Mesenchymal stem cell (in vitro differentiated cells and primary cell): ENCODE results near the gene FAM117A.

Experiments
- DNase-seq: peaks from one replicate; pipeline ENCODE4 v3.0.0-alpha.2; 2013
- H2AFZ ChIP-seq: one replicate; pipeline ENCODE4 v1.6.1; 2013; ENCODE audit warnings: low read depth, mild to moderate bottlenecking, control low read depth, inconsistent platforms, low read length, moderate library complexity
- H2AK5ac ChIP-seq: 2 replicates; pipeline ENCODE4 v1.6.1; 2013; ENCODE audit warnings: low read length, moderate library complexity, mild to moderate bottlenecking, inconsistent platforms; ENCODE audit not compliant: severe bottlenecking
- H2BK120ac ChIP-seq: one replicate; pipeline ENCODE4 v1.6.1; 2013; ENCODE audit warnings: low read depth, mild to moderate bottlenecking, inconsistent platforms, low read length, moderate library complexity
- H2BK12ac ChIP-seq, 2 experiments: one replicate each; pipeline ENCODE4 v1.6.1; 2013; ENCODE audit warnings: inconsistent platforms in 2 of 2, low read length in 2 of 2, mild to moderate bottlenecking in 2 of 2, moderate library complexity in 2 of 2, control low read depth in 1 of 2
- H2BK15ac ChIP-seq: one replicate; pipeline ENCODE4 v1.6.1; 2013; ENCODE audit warnings: mild to moderate bottlenecking, low read depth, inconsistent platforms; ENCODE audit not compliant: poor library complexity, severe bottlenecking
- H2BK5ac ChIP-seq: 2 replicates; pipeline ENCODE4 v1.6.1; 2013; ENCODE audit warnings: low read depth, mild to moderate bottlenecking, low read length, control low read depth, inconsistent platforms; ENCODE audit not compliant: poor library complexity, severe bottlenecking
- H3K14ac ChIP-seq, 2 experiments: one replicate each; pipeline ENCODE4 v1.6.1; 2013; ENCODE audit warnings: inconsistent platforms in 2 of 2, low read length in 2 of 2, control low read depth in 1 of 2, mild to moderate bottlenecking in 1 of 2, moderate library complexity in 1 of 2
- H3K18ac ChIP-seq, 2 experiments: one replicate each; pipeline ENCODE4 v1.6.1; 2013; ENCODE audit warnings: inconsistent platforms in 2 of 2, low read length in 2 of 2, control low read depth in 1 of 2, low read depth in 1 of 2, mild to moderate bottlenecking in 1 of 2
- H3K23ac ChIP-seq, 2 experiments: one replicate each; pipeline ENCODE4 v1.6.1; 2013; ENCODE audit warnings: inconsistent platforms in 2 of 2, low read length in 2 of 2, mild to moderate bottlenecking in 2 of 2, moderate library complexity in 2 of 2, control low read depth in 1 of 2
- H3K27ac ChIP-seq: 2 replicates; pipeline ENCODE4 v1.5.1; 2013; ENCODE audit warnings: mild to moderate bottlenecking, moderate library complexity, low read length, control low read depth, inconsistent platforms; ENCODE audit not compliant: poor library complexity, severe bottlenecking
- H3K27me3 ChIP-seq, 2 experiments: 2 replicates each; pipeline versions ENCODE4 v1.6.1 to v1.7.0; 2013; ENCODE audit warnings: low read length in 2 of 2, mild to moderate bottlenecking in 2 of 2, moderate library complexity in 2 of 2, control low read depth in 1 of 2, inconsistent platforms in 1 of 2; ENCODE audit not compliant: control insufficient read depth in 1 of 2, insufficient read depth in 1 of 2
- H3K36me3 ChIP-seq, 2 experiments: 2 replicates each; pipeline versions ENCODE4 v1.6.1 to v1.7.0; 2013; ENCODE audit warnings: low read length in 2 of 2, control low read depth in 1 of 2, inconsistent platforms in 1 of 2, low read depth in 1 of 2, mild to moderate bottlenecking in 1 of 2; ENCODE audit not compliant: insufficient read depth in 2 of 2, control insufficient read depth in 1 of 2
- H3K4ac ChIP-seq, 2 experiments: one replicate each; pipeline ENCODE4 v1.6.1; 2013; ENCODE audit warnings: inconsistent platforms in 2 of 2, low read length in 2 of 2, mild to moderate bottlenecking in 2 of 2, moderate library complexity in 2 of 2, control low read depth in 1 of 2, low read depth in 1 of 2
- H3K4me1 ChIP-seq: 2 replicates; pipeline ENCODE4 v1.6.1; 2013; ENCODE audit warnings: low read depth, low read length, control low read depth; ENCODE audit not compliant: control insufficient read depth, insufficient read depth
- H3K4me2 ChIP-seq: 2 replicates; pipeline ENCODE4 v1.6.1; 2013; ENCODE audit warnings: low read length, mild to moderate bottlenecking, inconsistent platforms; ENCODE audit not compliant: poor library complexity, severe bottlenecking
- H3K4me3 ChIP-seq, 2 experiments: 2 replicates each; pipeline versions ENCODE4 v1.5.1 to v1.7.0; 2013; ENCODE audit warnings: low read length in 2 of 2, mild to moderate bottlenecking in 2 of 2, control low read depth in 1 of 2, low read depth in 1 of 2; ENCODE audit not compliant: insufficient read depth in 1 of 2
- H3K79me1 ChIP-seq: replicated peaks from 2 replicates; pipeline ENCODE4 v1.6.1; 2013; ENCODE audit warnings: mild to moderate bottlenecking, control low read depth, low read length, inconsistent platforms; ENCODE audit not compliant: poor library complexity, severe bottlenecking
- H3K9ac ChIP-seq: 2 replicates; pipeline ENCODE4 v1.7.0; 2013; ENCODE audit warnings: mild to moderate bottlenecking, low read length, moderate library complexity
- H3K9me3 ChIP-seq: 2 replicates; pipeline ENCODE4 v1.7.0; 2013; ENCODE audit warnings: mild to moderate bottlenecking, low read length; ENCODE audit not compliant: control insufficient read depth
- H4K8ac ChIP-seq: one replicate; pipeline ENCODE4 v1.6.1; 2013; ENCODE audit warnings: inconsistent platforms, mild to moderate bottlenecking, low read length, moderate library complexity
- H4K91ac ChIP-seq: one replicate; pipeline ENCODE4 v1.6.1; 2013; ENCODE audit warnings: mild to moderate bottlenecking, low read length, inconsistent platforms
- WGBS: methylation state at CpG from one replicate; pipeline ENCODE4 v1.1.7; 2013; ENCODE audit warnings: mixed read lengths; 5-methylcytosine and 5-hydroxymethylcytosine counted together

FAM117A gene

GRCh38 chr17:49753959-49754391 is 10.0 kb downstream of the FAM117A start:
- H4K91ac ChIP-seq, result no peak overlapping the region
- H2BK12ac ChIP-seq, result no peak overlapping the region
- H3K36me3 ChIP-seq, result no peaks in the 10 kb centered on the region
- no peak overlapping the region for H3K9ac ChIP-seq
- H3K4me3 ChIP-seq, result no peak overlapping the region
- H3K18ac ChIP-seq, result no peak overlapping the region
- no peak overlapping the region for H3K4me2 ChIP-seq
- H2AFZ ChIP-seq, result no peak overlapping the region
- no peak overlapping the region for H2BK5ac ChIP-seq
- no peak overlapping the region for H3K4ac ChIP-seq
- no peaks in the 10 kb centered on the region for H3K9me3 ChIP-seq
- 88% methylated on average over 7 of the region's 8 CpGs for WGBS
- no peak overlapping the region for H3K27ac ChIP-seq
- no peak overlapping the region for H3K23ac ChIP-seq
- no peak overlapping the region for H2BK15ac ChIP-seq
- H2AK5ac ChIP-seq, result no peak overlapping the region
- H3K4me1 ChIP-seq, result peaks cover 2% of the 10 kb centered on the region
- H4K8ac ChIP-seq, result no peak overlapping the region
- H3K14ac ChIP-seq, result no peak overlapping the region
- H3K27me3 ChIP-seq, result no peaks in the 10 kb centered on the region
- H3K79me1 ChIP-seq, result peaks cover 20% of the 10 kb centered on the region
- DNase-seq, result no peak
- H2BK120ac ChIP-seq, result no peak overlapping the region

- H2BK120ac ChIP-seq, result no peak overlapping the region
- no peak overlapping the region for H2BK5ac ChIP-seq
- no peak overlapping the region for H3K14ac ChIP-seq
- no peak overlapping the region for H3K18ac ChIP-seq
- H4K8ac ChIP-seq, result no peak overlapping the region
- H3K9ac ChIP-seq, result no peak overlapping the region
- H2AK5ac ChIP-seq, result no peak overlapping the region
- H2BK15ac ChIP-seq, result no peak overlapping the region
- H3K36me3 ChIP-seq, result no peaks in the 10 kb centered on the region
- H3K4me1 ChIP-seq, result peaks cover 3% of the 10 kb centered on the region
- DNase-seq, result no peak
- H4K91ac ChIP-seq, result no peak overlapping the region
- peak overlapping the region; percentile 16 for H2AFZ ChIP-seq
- no peak overlapping the region for H3K4me2 ChIP-seq
- no peak overlapping the region for H3K4ac ChIP-seq
- H3K23ac ChIP-seq, result no peak overlapping the region
- 95% methylated on average over 1 of the region's 3 CpGs for WGBS
- H2BK12ac ChIP-seq, result no peak overlapping the region
- H3K79me1 ChIP-seq, result peaks cover 20% of the 10 kb centered on the region
- no peaks in the 10 kb centered on the region for H3K27me3 ChIP-seq
- no peak overlapping the region for H3K27ac ChIP-seq
- no peak overlapping the region for H3K4me3 ChIP-seq
- H3K9me3 ChIP-seq, result no peaks in the 10 kb centered on the region
These were observed 11.4 kb downstream of the FAM117A start for GRCh38 chr17:49752508-49752907.

GRCh38 chr17:49749730-49750129 is 14.2 kb downstream of the FAM117A start:
- no peak overlapping the region for H3K9ac ChIP-seq
- 95% methylated on average over 2 of the region's 3 CpGs for WGBS
- H2AK5ac ChIP-seq, result no peak overlapping the region
- no peak overlapping the region for H2BK15ac ChIP-seq
- no peak overlapping the region for H3K23ac ChIP-seq
- H4K8ac ChIP-seq, result no peak overlapping the region
- no peak overlapping the region for H3K4ac ChIP-seq
- H3K4me3 ChIP-seq, result no peak overlapping the region
- H3K4me1 ChIP-seq, result peaks cover 3% of the 10 kb centered on the region
- no peak overlapping the region for H3K14ac ChIP-seq
- H3K27me3 ChIP-seq, result no peaks in the 10 kb centered on the region
- DNase-seq, result no peak
- H2BK12ac ChIP-seq, result no peak overlapping the region
- H3K36me3 ChIP-seq, result no peaks in the 10 kb centered on the region
- no peaks in the 10 kb centered on the region for H3K9me3 ChIP-seq
- no peak overlapping the region for H3K27ac ChIP-seq
- no peak overlapping the region for H3K18ac ChIP-seq
- no peak overlapping the region for H4K91ac ChIP-seq
- H2AFZ ChIP-seq, result no peak overlapping the region
- H3K79me1 ChIP-seq, result peaks cover 16% of the 10 kb centered on the region
- H3K4me2 ChIP-seq, result no peak overlapping the region
- H2BK5ac ChIP-seq, result no peak overlapping the region
- no peak overlapping the region for H2BK120ac ChIP-seq

- WGBS, result 91% methylated on average over 6 of the region's 7 CpGs
- H3K9me3 ChIP-seq, result no peaks in the 10 kb centered on the region
These were observed 15.1 kb downstream of the FAM117A start for GRCh38 chr17:49748791-49749190.

More at GRCh38 chr17:49748791-49749190, 15.1 kb downstream of the FAM117A start:
- H3K79me1 ChIP-seq, result peaks cover 13% of the 10 kb centered on the region
- H2BK120ac ChIP-seq, result no peak overlapping the region
- H2BK15ac ChIP-seq, result no peak overlapping the region
- H4K91ac ChIP-seq, result no peak overlapping the region
- no peaks in the 10 kb centered on the region for H3K36me3 ChIP-seq
- H3K4ac ChIP-seq, result no peak overlapping the region
- no peak overlapping the region for H2BK5ac ChIP-seq
- no peak overlapping the region for H3K9ac ChIP-seq
- H2AK5ac ChIP-seq, result no peak overlapping the region
- H3K14ac ChIP-seq, result no peak overlapping the region
- no peak overlapping the region for H3K27ac ChIP-seq
- H4K8ac ChIP-seq, result no peak overlapping the region
- H2BK12ac ChIP-seq, result no peak overlapping the region
- DNase-seq, result no peak
- no peak overlapping the region for H2AFZ ChIP-seq
- H3K4me1 ChIP-seq, result peaks cover 3% of the 10 kb centered on the region
- no peak overlapping the region for H3K18ac ChIP-seq
- H3K27me3 ChIP-seq, result no peaks in the 10 kb centered on the region
- no peak overlapping the region for H3K4me2 ChIP-seq
- H3K4me3 ChIP-seq, result no peak overlapping the region
- H3K23ac ChIP-seq, result no peak overlapping the region
